Fibroblast of the aortic adventitia (primary cell): ENCODE measurements around the gene ZNF71. TPM values are rescaled to one million over a fixed set of nuclear protein-coding genes. Genes with fewer than 3 reads are reported as not detected.
"Not testable (repeated sequence)": the region's sequence is repeated elsewhere in the genome, so short reads cannot be mapped to it uniquely, and the experiment has no call there.

ENCODE experiments used
- DNase-seq: peaks from one replicate; pipeline ENCODE4 v3.0.0-alpha.2; 2010; ENCODE audit warnings: low read depth
- H3K4me3 ChIP-seq: 2 replicates; pipeline ENCODE4 v1.5.1; 2011; ENCODE audit warnings: low read depth, mild to moderate bottlenecking, control low read depth, low read length, moderate library complexity
- total RNA-seq: library from RNA; depleted of rRNA; stranded (reverse); fragments of >200 nt; gene quantifications from 2 replicates; pipeline ENCODE4 v1.2.3, GENCODE V29; 2012; ENCODE audit warnings: low replicate concordance
- TF ChIP-seq, protein P1 (sequence below): IDR thresholded peaks from 2 replicates; pipeline ENCODE4 v1.5.1; 2011; ENCODE audit warnings: mild to moderate bottlenecking, low read length, control low read depth, inconsistent platforms; ENCODE audit not compliant: insufficient read depth

The ZNF71 gene
- total RNA-seq, 1 donor: 6.3 TPM

DNA sequence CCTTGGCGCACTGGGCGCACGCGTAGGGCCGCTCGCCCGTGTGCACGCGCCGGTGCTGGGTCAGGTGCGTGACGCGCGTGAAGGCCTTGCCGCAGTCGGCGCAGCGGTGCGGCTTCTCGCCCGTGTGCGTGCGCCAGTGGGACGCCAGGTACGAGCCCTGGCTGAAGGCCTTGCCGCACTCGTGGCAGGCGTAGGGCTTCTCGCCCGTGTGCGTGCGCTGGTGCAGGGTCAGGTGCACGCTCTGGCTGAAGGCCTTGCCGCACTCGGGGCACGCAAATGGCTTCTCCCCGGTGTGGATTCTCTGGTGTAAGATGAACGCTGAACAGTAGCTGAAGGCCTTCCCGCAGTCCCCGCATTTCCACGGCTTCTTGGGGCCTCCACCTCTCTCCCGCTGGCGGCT lies 69.4 kb downstream of the ZNF71 start:
- TF ChIP-seq, protein P1, sequence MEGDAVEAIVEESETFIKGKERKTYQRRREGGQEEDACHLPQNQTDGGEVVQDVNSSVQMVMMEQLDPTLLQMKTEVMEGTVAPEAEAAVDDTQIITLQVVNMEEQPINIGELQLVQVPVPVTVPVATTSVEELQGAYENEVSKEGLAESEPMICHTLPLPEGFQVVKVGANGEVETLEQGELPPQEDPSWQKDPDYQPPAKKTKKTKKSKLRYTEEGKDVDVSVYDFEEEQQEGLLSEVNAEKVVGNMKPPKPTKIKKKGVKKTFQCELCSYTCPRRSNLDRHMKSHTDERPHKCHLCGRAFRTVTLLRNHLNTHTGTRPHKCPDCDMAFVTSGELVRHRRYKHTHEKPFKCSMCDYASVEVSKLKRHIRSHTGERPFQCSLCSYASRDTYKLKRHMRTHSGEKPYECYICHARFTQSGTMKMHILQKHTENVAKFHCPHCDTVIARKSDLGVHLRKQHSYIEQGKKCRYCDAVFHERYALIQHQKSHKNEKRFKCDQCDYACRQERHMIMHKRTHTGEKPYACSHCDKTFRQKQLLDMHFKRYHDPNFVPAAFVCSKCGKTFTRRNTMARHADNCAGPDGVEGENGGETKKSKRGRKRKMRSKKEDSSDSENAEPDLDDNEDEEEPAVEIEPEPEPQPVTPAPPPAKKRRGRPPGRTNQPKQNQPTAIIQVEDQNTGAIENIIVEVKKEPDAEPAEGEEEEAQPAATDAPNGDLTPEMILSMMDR: no peak
- DNase-seq: no peak
- no peak overlapping the region for H3K4me3 ChIP-seq

DNA sequence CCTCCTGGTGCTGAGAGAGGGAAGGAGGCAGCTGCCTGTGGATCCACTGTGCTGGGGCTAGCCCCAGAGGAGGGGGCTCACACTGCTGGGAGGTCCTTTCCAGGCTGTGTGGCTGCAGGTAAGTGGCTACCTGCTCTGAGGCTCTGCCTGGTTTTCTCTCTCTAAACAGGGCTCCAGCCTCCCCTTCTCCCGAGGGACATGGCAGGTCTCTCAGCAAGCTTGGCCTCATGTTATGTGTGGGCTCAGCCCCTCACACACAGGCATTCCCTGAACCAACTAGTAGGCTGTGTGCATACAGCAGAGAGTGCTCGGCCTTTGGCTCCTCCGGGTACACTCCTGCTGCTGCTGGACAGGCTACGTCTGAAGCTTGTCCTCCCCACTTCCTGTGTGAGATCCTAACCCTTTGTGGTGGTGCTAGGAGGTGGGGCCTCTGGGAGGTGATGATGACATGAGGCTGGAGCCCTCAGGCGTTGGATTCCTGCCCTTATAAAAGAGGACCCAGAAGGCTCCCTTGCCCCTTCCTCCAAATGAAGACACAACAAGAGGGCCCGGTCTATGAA lies 72.3 kb downstream of the ZNF71 start:
- no peak overlapping the region for H3K4me3 ChIP-seq
- DNase-seq: no peak
- TF ChIP-seq, protein P1: no peak

DNA sequence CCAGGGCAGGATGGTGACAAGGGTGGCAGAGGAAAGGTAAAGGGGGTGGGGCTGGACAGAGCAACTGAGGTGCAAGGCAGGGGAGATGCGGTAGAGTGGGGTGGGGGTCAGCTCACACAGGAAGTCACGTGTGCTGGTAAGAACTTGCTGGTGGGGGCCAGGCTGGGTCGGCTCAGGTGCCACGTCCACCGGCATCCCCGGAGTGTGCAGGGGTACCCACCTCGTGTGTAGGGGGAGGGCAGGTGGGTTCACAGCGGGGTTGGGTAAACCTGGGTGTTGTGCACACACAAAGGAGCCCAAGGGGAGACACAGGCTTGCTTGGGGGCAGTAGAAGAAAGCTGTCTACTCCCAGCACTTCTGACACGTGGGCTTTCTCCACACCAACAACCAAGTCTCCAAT lies 73.6 kb downstream of the ZNF71 start:
- H3K4me3 ChIP-seq: no peak overlapping the region
- no peak for DNase-seq
- TF ChIP-seq, protein P1: no peak

DNA sequence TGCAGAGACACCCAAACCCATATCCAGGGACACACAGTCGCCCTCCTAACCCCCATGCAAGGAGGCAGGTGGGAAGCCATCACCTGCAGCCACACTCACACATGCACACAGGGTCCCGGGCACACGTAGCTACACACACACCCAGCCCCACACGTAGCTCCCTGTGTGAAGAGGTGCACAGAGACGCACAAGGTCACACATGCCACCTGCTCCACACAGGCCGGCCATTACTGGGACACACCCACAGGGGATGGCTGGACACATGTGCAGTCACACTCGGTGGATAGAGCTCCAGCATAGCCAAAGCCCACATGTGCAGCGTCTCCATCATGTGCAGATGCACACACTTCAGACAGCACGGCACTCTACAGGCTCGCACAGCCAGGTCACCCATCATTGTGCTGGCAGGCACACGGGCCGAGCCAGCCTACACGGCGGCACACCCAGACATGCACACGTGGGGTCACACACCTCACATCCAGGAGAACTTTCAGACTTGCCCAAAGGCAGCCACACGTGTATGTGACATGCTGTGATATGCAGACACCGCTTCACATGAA lies 75.4 kb downstream of the ZNF71 start:
- TF ChIP-seq, protein P1: no peak
- DNase-seq: no peak
- H3K4me3 ChIP-seq: no peak overlapping the region

DNA sequence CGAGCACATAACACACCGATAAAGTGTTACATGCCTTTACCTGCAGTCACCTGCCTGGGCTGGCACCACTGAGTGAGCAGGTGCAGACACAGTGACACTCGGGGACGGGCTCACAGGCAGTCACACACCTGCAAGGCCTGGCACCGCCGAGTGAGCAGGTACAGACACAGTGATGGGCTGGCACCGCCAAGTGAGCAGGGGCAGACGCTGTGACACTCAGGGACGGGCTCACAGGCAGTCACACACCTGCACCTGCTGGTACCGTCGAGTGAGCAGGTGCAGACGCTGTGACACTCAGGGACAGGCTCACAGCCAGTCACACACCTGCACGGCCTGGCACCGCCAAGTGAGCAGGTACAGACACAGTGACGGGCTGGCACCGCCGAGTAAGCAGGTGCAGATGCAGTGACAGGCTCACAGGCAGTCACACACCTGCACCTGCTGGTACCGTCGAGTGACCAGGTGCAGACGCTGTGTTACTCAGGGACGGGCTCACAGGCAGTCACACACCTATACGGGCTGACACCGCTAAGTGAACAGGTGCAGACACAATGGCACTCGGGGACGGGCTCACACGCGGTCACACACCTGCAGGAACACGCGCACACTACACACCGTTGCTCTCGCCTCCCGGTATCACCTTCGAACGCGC lies 76.0 kb downstream of the ZNF71 start:
- TF ChIP-seq, protein P1: no peak
- H3K4me3 ChIP-seq: no peak overlapping the region
- no peak for DNase-seq

DNA sequence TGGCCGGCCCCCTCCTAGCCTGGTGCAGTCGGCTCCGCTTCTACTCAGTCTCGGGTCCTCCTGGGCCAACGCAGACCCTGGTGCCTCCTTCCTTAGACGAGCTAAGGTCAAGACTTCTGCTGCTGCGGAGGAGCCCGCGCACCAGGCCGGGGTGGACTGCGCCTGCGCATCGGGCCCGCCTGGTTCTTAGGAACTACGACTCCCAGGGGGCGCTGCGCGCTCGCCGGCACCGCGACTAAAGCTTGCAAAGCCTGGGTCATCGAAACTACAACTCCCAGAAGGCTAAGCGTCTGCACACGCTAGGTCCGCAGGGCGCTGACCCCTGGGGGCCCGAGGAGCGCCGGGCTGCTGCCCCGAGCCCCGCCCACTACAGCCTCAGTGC lies 76.5 kb downstream of the ZNF71 start, which contains the start of gene ZNF835:
Gene ZNF835 (minus strand): TSS at position 145 of the 382 bp plus-strand sequence. CDS start 6,559 bp downstream, outside the sequence.
- TF ChIP-seq, protein P1: no peak
- H3K4me3 ChIP-seq: no peak within 1 kb of the TSS
- DNase-seq: no peak

DNA sequence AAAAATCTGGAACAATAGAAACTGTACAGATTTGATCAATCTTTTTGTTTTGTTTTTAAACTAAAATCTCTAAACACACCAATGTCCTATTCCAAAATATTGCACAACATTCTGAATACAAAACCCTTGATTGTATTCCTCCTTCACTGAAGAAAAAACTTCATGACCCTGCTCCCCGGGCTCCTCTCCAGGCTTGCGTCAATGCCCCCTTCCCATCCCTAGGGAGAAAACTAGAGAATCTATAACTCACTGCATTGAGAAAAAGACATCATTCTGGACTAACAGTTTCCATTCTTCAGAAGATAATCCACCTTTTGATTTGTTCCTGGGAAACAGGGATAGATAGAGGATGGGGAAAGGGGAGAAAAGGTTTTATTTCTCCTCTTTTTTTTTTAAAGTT lies 77.5 kb downstream of the ZNF71 start:
- H3K4me3 ChIP-seq, DNase-seq: not testable (repeated sequence)

Other genes with a start within 250 kb of the ZNF71 start
- 1.4 and 5.4 TPM in 2 replicates for gene ZNF582, start 201.8 kb upstream of the ZNF71 start, total RNA-seq
- gene ZNF583, start 191.0 kb upstream of the ZNF71 start, total RNA-seq: 8.3 and 12.1 TPM in 2 replicates
- 3.1 and 8.9 TPM in 2 replicates for gene ZNF667, start 118.0 kb upstream of the ZNF71 start, total RNA-seq
- gene ZNF471, start 87.4 kb upstream of the ZNF71 start, total RNA-seq: 2.5 and 11.0 TPM in 2 replicates
- gene ZFP28, start 56.4 kb upstream of the ZNF71 start, total RNA-seq: 8.3 and 11.6 TPM in 2 replicates
- gene ZNF470, start 27.8 kb upstream of the ZNF71 start, total RNA-seq: 6.4 and 8.7 TPM in 2 replicates
- 0.65 TPM in 1 of 2 replicates, not detected in the other for gene SMIM17, start 47.9 kb downstream of the ZNF71 start, total RNA-seq
- not detected in 2 replicates for gene ZNF835, start 76.5 kb downstream of the ZNF71 start, total RNA-seq
- gene PEG3, start 245.4 kb downstream of the ZNF71 start, total RNA-seq: 0.18 and 0.49 TPM in 2 replicates
- not detected in 2 replicates for gene ZIM2, start 245.4 kb downstream of the ZNF71 start, total RNA-seq